H1 (cell line): ENCODE measurements around the gene BGLAP. TPM values are rescaled to one million over a fixed set of nuclear protein-coding genes. Genes with fewer than 3 reads are reported as not detected.

Experiments used
- EGR1 ChIP-seq: IDR thresholded peaks from 2 replicates; pipeline ENCODE4 v1.6.1; 2011; ENCODE audit warnings: low read depth, low read length, borderline replicate concordance
- TBP ChIP-seq: IDR thresholded peaks from 2 replicates; pipeline ENCODE4 v1.6.1; 2011; ENCODE audit warnings: low read depth, low read length, improper control_type of control experiment
- TEAD4 ChIP-seq: IDR thresholded peaks from 2 replicates; pipeline ENCODE4 v1.6.1; 2012; ENCODE audit warnings: low read depth, low read length, inconsistent platforms, mixed read lengths
- polyA plus RNA-seq, 7 experiments: library from polyadenylated mRNA; depleted of rRNA in 3 of 7; stranded (reverse) in 5 of 7; unstranded in 2 of 7; fragments of >200 nt in 5 of 7; fragments of 200-250 nt in 2 of 7; gene quantifications; 1 replicate in 5 of 7; 2 replicates in 1 of 7; 4 replicates in 1 of 7; pipeline versions ENCODE4 v1.2.1 to v1.2.3, GENCODE V29; 2011 to 2013; ENCODE audit warnings: missing spikeins in 2 of 7, mixed read lengths in 2 of 7
- total RNA-seq: library from RNA; stranded (reverse); fragmentation: NEBNext Ultra II Directional; extraction: Animal tissue kit (Norgen Biotek cat#: 25700); gene quantifications from 2 replicates; pipeline ENCODE4 v1.2.1, GENCODE V29; 2021

Gene BGLAP
- total and polyA plus RNA-seq, 2 of the 8 experiments (the other 6 are each of a cell fraction or from before 2014, with no cell fraction given) = 1.2 to 1.5 TPM

DNA sequence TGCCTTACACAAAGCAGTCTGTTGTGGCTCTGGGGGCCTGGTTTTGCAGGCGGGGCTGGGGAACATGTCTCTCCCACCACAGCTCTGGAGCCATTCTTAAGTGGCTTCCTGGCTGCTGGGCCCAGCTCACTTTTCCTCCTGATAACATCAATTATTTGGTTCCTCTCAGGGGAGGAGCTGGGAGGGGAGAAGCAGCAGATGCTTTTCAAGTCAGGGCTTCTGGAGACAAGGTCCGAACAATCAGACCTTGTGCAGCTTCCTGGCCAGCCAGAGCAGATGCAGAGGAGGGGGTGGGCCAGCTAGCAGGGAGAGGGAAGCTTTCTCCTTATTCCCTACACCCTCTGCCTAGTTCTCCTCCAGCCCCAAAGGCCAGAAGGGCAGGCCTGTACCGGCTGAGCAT, 9.5 kb downstream of the BGLAP start (continued):
- no peak for TF ChIP-seq TEAD4
- TF ChIP-seq EGR1 = no peak
- TF ChIP-seq TBP = no peak
